Renal pelvis (tissue), 4 donors: ENCODE measurements around the gene COL27A1. TPM values are rescaled to one million over a fixed set of nuclear protein-coding genes. Genes with fewer than 3 reads are reported as not detected.

Experiments used
- DNase-seq: peaks from one replicate; pipeline ENCODE4 v3.0.0-alpha.2; 2013
- polyA plus RNA-seq, 3 donors: library from polyadenylated mRNA; unstranded; fragments of 120-200 nt; gene quantifications; one replicate each; pipeline ENCODE4 v1.2.1, GENCODE V29; 2013; ENCODE audit not compliant: insufficient read length in 3 of 3

The COL27A1 gene
- polyA plus RNA-seq, 3 donors, result 31.8 to 51.5 (median 43.2) TPM

DNA sequence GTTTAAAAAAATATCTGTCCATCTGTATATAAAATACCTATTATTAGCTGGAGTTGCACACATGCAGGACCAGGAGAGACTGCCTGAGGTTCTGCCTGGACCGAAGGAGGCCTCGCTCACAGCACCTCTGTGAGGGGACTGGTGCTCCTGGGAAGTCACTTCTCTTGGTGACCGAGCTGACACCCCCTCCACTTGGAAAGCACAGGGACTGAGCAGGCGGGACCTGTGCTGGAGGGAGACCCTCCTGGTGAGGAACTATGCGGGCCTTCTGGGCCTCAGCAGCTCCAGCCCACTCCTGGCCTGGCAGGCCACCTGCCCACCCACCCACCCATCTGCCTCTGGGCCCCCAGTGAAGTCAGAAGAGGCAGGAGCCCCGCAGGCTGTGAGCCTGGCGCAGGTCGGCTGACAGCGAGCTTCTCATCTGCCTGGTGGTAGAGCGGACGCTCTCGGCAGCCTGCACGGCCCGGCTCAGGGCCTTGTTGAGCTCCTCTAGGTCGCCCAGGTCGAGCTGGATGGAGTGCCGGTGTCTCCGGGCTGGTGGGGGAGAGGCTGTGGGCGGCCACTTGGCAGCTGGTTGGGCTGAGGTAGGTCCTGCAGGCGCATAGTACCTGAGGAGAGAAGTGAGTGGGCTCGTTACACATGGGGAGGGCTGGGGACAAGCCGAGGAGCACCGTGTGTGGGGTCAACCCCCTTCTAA lies 181.5 kb downstream of the COL27A1 start:
- DNase-seq, result no peak

GRCh38 chr9:114338187-114338586 lies 182.8 kb downstream of the COL27A1 start:
- DNase-seq, result no peak

DNA sequence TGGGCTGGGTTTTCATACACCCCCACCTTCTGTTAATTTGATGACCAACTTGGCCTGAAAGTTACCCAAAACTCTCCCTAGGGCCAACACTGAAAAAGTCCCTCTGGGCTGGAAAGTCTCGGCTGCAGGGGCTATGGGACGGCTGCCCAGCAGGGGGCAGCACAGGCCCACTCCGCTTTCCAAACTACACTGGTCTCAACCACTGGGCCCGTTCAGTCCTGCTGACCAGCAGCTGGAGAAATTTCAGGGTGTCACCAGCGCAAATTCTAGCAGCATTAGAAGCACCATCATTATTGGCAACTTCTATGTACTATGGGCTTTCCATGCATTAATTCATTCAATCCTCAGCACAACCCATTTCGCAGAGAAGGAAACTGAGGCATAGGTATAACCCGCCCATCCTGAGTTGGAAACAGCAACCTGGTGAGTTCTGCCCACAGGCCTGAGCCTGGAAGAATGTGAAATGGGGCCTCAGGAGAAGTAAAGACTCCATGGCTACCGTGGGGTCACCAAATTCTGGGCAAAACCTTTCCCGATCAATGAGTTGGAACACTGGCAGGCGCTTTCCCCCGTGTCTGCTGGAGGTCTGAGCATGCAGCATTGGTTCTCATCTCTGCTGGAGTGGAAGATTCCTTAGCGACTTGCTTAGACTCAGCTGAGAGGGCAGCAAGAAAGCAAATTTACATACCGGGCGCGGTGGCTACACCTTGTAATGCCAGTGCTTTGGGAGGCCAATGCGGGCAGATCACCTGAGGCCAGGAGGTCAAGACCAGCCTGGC lies 184.0 kb downstream of the COL27A1 start:
- no peak for DNase-seq

- no peak for DNase-seq
These were observed 186.0 kb downstream of the COL27A1 start for GRCh38 chr9:114341152-114341830.

DNA sequence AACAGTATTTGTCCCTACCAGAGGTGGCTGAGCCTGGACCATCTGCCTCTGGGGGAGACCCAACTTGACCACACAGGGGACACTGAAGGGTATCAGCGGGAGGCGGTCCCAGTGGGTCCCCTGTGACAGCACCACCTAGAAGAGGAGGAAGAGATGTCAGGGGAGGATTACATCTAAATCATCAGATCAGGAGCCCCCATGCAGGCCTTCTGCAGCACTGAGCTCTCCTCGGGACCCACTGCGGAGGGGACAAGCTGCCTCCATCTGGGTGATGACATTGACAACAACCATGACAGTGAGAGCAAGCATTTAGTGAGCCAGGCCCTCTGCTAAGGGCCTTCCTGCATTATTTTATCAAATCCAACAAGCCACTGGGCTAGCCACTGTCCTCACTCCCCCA lies 186.7 kb downstream of the COL27A1 start:
- DNase-seq, result no peak

GRCh38 chr9:114342755-114343440 lies 187.6 kb downstream of the COL27A1 start:
- DNase-seq, result no peak

DNA sequence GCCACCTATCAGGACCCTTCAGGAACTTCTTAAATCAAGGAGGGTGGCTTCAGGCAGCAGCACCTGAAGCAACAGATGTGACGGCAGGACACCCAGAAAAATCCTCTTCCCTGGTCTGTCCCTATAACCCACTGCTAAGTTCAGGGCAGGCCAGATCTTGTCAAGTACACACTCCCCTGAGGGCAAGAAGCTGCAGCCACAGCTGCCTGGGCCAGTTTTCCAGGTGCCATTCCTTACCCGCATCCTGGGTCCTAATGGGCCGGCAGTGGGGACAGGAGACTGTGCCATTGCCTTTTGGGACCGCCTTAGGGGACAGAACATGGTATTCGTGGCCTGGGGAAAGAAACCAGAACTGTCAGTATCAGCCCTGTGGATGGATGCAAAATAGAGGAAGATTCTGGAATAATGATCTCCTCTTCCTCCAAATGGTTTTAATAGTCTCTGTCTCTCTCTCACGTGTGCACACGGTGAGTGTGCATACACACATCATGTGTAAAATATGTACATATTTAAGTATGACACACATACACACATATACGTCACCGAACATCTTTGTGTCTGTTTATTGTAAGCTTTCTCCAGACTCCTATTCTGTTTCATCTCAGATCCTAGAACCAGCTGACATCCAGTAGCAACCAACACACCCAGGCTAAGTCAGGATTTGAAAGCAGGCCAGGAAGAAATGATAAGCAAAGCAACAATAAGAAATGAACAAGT lies 188.3 kb downstream of the COL27A1 start:
- DNase-seq, result no peak

GRCh38 chr9:114344188-114344566 lies 188.8 kb downstream of the COL27A1 start:
- no peak for DNase-seq

GRCh38 chr9:114344692-114345091 lies 189.4 kb downstream of the COL27A1 start:
- DNase-seq, result no peak

- DNase-seq, result no peak
These were observed 190.2 kb downstream of the COL27A1 start for GRCh38 chr9:114345493-114346065.

DNA sequence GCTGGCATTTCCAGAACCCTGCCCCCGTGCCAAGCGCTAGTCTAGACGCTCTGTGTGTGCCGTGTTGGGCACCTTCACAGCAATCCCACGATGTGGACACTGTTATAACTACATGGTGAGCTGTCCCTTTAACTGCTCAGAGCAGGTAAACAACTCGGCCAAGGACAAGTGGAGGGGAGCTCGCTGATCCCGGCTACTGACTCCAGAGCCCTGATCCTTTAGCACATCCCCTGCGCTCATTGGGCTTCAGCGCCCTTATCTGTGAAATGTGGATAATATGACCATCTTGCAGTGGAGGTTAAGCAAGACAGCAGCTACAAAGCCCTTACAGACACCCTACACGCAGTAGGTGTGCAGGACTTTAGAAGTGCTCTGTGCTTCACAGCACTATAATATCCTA lies 190.8 kb downstream of the COL27A1 start:
- DNase-seq, result no peak

DNA sequence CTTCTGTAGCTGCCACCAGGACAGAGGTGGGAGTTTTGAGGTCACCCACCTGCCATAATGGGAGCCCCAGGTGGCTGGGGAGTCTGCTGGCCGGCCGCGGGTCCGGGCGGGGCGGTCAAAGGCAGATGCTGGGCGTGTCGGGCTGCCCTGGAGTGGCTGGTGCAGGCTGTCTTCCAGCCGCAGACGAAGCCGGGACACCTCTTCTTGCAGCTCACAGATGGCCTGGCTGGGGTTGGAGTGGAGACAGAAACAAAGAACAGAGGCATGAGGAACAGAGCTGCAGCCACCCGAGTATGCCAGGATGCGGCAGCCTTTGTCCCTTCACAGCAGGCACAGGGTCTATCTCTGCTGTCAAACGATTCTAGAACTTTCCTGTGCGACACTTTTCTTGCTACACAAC lies 192.3 kb downstream of the COL27A1 start:
- DNase-seq, result no peak

DNA sequence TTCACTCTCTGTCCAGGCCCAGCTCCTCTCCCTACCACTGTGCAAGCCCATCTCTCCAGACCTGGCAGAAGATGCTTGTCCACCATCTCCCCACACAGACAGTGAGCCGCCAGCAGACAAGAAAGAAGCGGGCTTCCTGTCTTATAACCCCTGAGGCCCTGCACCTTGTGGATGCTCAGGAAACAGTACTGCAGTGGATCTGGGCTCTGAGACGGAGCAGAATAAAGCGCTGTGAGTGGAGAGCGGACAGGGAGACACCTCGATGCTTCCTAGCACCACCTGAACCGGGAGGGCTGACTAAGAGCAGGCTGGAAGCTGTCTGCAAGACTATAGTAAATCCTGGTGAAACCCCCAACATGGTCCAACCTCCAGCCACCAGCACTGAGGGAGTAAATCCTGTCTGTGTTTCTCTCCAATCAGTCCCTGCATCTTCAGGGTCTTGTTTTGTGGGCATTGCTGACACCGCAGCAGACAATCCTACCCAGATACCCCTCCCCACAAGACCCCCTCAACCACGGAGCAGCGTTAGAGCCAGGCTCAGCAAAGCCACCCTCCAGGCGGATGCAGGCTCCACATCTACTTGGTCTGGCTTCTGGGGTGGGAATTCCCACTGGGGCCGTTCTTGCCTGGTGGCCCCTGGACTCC lies 193.0 kb downstream of the COL27A1 start:
- no peak for DNase-seq

GRCh38 chr9:114348906-114349482 lies 193.7 kb downstream of the COL27A1 start:
- peak; percentile 75 for DNase-seq

- DNase-seq, result no peak
These were observed 194.6 kb downstream of the COL27A1 start for GRCh38 chr9:114349713-114350480.

DNA sequence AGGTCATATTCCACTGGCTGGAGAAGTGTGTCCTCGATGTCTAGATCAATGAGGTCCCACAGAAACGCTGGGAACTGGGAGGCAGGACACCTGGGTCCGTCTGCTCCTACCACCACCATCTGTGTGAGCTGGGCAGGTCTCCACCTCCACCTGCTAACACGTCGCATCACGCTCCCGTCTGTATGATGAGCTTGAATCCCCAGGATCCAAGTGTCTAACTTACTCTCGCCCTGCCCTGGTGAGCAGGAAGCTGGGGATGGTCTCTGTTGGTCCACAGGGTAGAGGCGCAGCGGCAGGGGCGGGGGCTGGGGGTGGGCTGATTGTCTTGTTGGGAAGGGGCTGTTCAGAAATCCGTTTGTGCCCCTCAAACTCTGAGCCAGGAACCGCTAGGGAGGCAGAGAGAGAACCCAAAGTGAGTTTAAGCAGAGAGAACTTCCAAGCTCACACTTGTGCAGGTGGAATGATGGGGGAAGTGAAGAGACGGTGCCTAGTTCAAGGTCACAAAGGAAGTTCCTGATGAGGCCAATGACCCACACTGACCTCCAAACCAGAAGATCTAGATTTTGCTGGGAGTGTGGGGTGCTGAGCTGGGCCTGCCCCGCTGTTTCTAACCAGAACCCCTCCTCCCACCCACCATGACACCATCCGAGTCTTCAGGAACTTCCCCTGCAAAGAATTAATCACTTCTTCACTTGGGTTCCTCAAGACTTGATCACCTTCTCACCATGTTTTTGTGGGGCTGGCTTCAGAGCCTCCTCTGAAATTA lies 195.5 kb downstream of the COL27A1 start:
- no peak for DNase-seq

DNA sequence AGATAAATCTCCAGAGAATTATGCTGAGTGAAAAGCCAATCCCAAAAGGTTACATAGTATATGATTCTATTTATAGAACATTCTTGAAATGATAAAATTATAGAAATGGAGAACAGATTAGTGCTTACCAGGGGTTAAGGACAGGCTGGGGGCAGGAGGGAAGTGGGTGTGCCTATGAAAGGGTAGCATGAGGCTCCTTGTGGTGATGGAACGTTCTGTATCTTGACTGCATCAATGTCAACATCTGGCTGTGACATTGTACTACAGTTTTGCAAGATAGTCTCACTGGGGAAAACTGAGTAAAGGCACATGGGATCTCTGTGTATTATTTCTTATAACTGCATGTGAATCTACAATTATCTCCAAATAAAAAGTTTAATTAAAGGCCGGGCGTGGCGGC lies 196.6 kb downstream of the COL27A1 start:
- no peak for DNase-seq

DNA sequence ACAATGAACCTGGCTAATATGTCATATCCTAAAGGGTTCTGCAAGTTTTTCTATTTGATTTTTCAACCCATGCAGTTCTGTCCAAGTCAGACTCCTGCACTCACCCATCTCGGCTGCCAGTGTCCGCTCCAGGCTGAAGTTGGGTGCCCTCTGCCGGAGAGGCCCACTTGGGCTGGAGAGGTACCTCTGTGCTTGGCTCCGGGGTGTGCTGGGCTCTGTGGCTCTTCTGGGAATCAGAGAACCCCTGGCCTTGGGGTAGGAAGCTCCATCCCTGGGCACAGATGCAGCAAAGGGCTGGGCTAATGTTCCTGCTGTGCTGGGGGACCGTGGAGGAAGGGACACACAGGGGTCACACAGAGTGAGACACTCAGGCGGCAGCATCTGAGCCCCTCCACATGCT lies 200.5 kb downstream of the COL27A1 start:
- DNase-seq, result no peak

GRCh38 chr9:114356792-114357191 lies 201.5 kb downstream of the COL27A1 start:
- no peak for DNase-seq
